Breast epithelium (tissue), 3 donors: Measurements from ENCODE around the gene SPRING1.

Experiments used
- POLR2A ChIP-seq: fragments of 450-650 bp; IDR thresholded peaks from one replicate; pipeline ENCODE4 v1.6.1; 2016; ENCODE audit warnings: antibody characterized with exemption, mild to moderate bottlenecking, moderate library complexity
- POLR2AphosphoS5 ChIP-seq, 3 donors: sonication (generic); formaldehyde crosslinking; IDR thresholded peaks; one replicate each; pipeline ENCODE4 v1.6.1; 2017; ENCODE audit warnings: antibody characterized with exemption in 3 of 3
- TF ChIP-seq, protein P1 (sequence below), 3 donors: fragments of 450-650 bp; IDR thresholded peaks; one replicate each; pipeline ENCODE4 v1.5.1; 2016 to 2017; ENCODE audit warnings: antibody characterized with exemption in 3 of 3, mild to moderate bottlenecking in 3 of 3, moderate library complexity in 3 of 3

DNA sequence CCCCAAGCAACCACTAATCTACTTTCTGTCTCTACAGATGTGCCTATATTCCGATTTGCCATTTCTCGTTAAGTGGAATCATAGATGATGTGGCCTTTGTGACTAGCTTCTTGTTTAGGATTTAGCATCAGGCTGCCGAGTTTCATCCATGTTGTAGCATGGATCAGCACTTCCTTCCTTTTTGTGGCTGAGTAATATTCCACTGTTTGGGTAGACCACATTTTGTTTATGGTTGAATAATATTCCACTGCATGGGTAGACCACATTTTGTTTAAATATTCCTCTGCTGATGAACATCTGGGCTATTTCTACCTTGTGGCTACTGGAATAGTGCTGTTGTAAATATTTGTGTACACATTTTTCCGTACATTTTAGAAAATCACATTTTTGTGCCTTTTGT, 36.4 kb downstream of the SPRING1 start:
- TF ChIP-seq, protein P1, sequence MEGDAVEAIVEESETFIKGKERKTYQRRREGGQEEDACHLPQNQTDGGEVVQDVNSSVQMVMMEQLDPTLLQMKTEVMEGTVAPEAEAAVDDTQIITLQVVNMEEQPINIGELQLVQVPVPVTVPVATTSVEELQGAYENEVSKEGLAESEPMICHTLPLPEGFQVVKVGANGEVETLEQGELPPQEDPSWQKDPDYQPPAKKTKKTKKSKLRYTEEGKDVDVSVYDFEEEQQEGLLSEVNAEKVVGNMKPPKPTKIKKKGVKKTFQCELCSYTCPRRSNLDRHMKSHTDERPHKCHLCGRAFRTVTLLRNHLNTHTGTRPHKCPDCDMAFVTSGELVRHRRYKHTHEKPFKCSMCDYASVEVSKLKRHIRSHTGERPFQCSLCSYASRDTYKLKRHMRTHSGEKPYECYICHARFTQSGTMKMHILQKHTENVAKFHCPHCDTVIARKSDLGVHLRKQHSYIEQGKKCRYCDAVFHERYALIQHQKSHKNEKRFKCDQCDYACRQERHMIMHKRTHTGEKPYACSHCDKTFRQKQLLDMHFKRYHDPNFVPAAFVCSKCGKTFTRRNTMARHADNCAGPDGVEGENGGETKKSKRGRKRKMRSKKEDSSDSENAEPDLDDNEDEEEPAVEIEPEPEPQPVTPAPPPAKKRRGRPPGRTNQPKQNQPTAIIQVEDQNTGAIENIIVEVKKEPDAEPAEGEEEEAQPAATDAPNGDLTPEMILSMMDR (IDR thresholded peaks at IDR 0.05) = no peak
- TF ChIP-seq POLR2AphosphoS5 (IDR thresholded peaks at IDR 0.05) (no peak), POLR2A (no peak)
